AML-193 (cell line): ENCODE data around the gene GDPGP1.
"Not testable (repeated sequence)": the region's sequence is repeated elsewhere in the genome, so short reads cannot be mapped to it uniquely, and the experiment has no call there.

Experiments
- DNase-seq, 2 experiments: peaks; one replicate each; lab custom pipeline; 2025; lab: John Stamatoyannopoulos, UW

Gene GDPGP1

DNA sequence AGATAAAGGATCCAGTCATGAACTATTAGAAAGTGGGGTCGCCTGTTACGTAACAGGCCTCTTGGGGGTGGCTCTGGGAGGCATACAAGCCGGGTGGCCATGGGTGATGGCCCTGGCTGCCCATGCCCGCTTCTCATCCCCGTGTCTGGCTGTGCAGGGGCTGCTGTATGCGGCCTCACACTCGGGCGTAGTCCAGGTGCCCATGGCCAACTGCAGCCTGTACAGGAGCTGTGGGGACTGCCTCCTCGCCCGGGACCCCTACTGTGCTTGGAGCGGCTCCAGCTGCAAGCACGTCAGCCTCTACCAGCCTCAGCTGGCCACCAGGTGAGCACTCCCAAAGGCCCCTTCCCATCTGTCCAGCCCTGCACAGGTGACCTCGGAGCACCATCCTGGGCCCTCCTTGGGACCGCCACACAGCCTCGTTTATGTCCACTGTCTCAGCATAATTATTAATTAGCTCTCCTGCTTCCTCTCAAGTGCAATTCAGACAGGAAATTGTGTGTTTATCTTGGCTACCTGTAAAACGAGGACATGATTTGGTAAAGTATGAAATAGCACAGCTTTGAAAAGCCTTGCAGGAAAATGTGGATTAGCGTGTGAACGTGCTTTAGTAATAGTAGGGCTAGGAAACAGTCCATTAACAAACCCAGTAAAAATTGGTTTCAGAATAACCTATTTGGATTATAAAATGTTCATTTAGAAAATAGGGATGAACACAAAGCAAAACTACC, 8.3 kb upstream of the GDPGP1 start:
- no peak for DNase-seq

DNA sequence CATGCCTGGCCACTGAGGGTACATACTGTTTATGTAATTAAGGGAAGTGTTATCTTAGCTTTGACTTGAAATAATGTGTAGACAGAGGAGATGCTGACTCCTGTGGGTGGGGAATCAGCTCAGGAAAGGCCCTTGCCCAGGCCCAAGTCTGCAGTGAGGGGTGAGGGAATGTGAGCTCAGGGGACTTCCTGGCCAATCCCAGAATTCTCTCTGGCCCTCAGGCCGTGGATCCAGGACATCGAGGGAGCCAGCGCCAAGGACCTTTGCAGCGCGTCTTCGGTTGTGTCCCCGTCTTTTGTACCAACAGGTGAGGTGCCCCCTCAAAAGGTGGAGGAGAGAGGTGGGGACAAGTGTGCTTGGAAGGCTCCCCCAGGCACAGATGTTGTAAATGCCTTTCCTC, 6.7 kb upstream of the GDPGP1 start:
- DNase-seq, result no peak

DNA sequence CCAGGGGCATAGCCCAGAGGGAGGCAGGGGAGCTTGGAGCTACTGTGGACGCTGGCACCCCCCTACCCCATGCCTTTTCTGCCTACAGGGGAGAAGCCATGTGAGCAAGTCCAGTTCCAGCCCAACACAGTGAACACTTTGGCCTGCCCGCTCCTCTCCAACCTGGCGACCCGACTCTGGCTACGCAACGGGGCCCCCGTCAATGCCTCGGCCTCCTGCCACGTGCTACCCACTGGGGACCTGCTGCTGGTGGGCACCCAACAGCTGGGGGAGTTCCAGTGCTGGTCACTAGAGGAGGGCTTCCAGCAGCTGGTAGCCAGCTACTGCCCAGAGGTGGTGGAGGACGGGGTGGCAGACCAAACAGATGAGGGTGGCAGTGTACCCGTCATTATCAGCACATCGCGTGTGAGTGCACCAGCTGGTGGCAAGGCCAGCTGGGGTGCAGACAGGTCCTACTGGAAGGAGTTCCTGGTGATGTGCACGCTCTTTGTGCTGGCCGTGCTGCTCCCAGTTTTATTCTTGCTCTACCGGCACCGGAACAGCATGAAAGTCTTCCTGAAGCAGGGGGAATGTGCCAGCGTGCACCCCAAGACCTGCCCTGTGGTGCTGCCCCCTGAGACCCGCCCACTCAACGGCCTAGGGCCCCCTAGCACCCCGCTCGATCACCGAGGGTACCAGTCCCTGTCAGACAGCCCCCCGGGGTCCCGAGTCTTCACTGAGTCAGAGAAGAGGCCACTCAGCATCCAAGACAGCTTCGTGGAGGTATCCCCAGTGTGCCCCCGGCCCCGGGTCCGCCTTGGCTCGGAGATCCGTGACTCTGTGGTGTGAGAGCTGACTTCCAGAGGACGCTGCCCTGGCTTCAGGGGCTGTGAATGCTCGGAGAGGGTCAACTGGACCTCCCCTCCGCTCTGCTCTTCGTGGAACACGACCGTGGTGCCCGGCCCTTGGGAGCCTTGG, 5.9 kb upstream of the GDPGP1 start:
- DNase-seq, result no peak

DNA sequence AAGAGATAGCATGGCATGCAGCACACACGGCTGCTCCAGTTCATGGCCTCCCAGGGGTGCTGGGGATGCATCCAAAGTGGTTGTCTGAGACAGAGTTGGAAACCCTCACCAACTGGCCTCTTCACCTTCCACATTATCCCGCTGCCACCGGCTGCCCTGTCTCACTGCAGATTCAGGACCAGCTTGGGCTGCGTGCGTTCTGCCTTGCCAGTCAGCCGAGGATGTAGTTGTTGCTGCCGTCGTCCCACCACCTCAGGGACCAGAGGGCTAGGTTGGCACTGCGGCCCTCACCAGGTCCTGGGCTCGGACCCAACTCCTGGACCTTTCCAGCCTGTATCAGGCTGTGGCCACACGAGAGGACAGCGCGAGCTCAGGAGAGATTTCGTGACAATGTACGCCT, 5.0 kb upstream of the GDPGP1 start:
- no peak for DNase-seq

DNA sequence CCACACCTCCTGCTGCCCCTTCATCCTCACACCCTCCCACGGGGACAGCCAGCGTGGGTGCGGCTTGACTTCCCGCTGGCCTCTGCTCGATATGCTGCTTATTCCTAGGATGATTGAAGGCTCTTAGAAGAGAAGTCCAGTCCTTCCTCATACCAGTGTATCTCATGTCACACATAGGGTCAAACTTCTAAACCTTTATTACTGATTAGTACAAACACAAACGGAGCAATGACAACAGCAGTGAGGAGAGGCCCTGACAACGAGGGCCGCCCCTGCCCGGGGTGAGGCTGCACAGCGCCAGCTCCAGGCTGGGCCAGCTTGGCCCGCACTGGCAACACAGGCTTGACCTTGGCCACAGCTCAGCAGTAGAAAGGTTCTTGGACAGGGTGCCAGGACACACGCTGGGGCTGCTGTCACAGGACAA, 3.9 kb upstream of the GDPGP1 start:
- no peak for DNase-seq

DNA sequence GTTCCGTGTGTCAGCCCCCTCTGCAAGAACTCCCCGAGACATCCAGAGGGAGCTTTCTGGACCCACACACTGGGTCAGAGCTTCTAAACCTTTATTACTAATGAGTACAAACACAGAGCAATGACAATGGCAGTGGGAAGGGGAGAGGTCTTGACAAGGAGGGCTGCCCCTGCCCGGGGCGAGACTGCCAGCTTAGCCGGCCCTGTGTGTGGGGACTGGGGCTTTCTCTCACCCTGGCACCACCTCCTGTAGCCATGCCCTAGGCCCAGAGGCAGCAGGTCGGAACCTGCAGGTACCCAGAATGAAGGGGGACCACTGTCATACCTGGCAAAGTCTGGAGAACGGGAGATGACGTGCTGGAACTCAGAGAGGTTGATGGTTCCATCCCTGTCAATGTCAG, 3.4 kb upstream of the GDPGP1 start:
- DNase-seq, result no peak

DNA sequence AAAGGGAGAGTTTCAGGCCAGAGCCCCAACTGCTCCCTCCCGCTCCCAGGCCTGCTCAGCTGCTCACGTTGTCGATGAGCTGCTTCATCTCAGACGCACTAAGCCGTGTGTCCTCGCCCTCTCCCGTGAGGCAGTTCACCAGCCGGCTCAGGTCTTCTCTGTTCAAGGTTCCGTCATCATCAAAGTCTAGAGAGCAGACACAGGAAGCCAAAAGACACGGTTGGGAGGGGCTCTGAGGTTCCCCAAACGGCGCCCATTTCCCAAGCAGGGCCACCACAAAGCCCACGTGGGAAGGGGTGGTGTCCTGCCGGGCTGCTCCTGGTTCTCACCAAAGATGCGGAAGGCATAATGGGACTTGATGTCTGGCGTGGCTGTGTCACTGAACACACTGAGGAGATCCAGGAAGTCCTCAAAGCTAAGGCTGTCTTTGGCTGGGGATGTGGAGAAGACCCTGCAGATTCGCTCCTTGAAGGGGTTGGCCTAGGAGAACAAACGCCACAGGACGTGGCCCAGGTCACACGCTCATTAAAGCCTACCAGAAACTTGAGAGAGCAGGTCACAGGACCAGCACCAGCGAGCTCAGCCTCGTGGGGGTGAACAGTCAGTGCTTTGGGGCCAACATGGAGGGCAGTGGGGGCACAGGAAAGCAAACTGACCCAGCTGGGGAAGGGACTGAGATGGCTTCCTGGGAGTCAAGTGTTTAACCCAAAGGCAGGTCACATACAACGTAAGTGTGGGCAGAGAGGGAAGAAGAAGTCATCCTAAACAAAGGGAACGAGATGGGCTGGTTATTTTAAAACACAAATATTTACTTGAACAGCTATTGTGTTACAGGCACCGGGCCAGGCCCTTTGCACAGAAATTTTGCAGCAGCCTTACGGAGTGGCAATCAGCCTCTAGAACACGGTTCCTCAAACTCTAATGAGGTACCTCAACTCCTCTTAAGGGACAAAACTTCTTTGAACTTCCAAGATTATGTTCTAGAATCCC, 2.7 kb upstream of the GDPGP1 start:
- peak; percentile 79 to 81 for DNase-seq

DNA sequence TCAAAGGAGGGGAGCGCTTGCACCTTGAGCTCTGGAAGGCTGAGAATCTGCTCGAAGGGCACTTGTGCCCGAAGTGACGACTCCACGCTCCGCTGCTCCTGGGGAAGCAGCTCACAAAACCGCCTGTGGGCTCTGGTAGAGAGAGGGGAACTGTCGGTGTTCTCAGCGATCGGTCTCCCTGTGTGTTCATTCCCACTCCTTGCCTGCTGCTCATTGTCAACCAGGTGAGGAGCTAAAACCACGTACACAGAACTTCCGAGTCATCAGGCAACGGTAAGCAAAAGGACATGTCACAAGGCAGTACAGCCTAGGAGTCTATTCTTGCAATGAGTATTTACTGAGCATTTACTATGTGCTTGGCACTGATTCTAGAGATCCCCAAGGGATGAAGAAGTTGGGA, 1.8 kb upstream of the GDPGP1 start:
- peak in 1 of 2 experiments; percentile 10 for DNase-seq

DNA sequence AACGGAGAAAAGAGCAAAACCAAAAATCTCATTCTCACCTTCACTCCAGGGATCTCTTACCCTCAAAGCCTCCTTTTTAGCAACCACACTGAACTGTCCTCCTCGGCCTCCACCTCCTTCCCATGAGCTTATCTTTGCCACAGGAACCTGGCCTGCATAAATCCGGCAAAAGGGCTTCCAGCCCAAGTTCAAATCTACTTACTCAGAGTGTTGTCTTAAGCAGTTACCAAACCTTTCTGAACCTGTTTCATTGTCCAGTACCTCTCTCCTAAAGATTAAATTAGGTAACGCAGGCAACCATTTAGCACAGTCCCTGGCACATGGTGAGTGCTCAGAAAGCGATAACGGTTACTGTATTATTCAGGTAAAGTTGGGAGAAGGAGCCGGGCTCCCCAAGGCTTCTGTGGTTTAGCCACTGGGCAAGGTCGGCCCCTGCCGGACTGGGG, 1.0 kb upstream of the GDPGP1 start:
- DNase-seq, result peak in 1 of 2 experiments; percentile 48

DNA sequence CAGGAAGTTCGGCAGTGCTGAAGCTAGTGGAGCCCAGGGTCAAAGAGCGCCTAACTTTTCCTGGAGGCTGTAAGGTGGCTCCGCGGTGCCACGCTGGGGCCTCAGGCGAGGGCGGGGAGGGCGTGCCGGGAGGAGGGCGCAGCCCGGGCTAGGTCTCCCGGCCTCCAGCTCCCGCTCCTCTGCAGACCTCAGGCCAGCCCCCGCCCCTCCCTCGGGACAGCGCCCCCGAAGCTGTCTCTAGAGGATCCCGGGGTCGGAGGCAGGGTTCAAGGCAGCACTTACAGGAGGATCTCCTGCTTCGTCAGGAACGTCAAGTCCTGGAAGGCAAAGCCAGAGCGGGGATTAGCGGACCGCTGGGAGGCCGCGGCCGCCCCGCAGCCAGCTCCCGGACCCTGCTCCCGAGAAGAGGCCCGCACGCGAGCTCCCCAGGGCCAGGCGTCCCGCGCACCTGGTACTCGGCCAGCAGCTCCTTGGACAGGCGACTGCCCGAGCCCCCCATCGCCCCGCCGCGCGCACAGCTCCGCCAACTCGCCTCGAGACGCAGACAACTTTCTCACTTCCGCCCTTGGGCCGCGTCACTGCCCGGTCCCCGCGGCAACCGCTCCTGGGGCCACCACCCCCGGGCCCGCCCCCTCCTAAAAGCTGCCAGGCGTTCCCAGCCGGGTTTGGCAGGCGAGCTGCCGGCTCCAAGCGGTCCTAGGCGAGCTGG, 468 bp upstream of the GDPGP1 start, which contains the start of gene CIB1:
Gene CIB1 (minus strand): TSS at position 555 of the 709 bp plus-strand sequence. CDS start 56 bp downstream, at position 499.
- DNase-seq, result peak; percentile 86 to 93

DNA sequence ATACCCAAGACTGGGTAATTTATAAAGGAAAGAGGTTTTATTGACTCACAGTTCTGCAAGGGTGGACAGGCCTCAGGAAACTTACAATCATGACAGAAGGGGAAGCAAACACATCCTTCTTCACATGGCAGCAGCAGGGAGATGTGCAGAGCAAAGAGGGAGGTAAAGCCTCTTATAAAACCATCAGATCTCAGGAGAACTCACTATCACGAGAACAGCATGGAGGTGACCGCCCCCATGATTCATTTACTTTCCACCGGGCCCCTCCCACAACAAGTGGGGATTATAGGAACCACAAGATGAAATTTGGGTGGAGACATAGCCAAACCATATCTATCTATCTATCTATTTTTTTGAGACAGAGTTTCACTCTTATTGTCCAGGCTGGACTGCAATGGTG, 5.4 kb downstream of the GDPGP1 start:
- DNase-seq, result no peak

DNA sequence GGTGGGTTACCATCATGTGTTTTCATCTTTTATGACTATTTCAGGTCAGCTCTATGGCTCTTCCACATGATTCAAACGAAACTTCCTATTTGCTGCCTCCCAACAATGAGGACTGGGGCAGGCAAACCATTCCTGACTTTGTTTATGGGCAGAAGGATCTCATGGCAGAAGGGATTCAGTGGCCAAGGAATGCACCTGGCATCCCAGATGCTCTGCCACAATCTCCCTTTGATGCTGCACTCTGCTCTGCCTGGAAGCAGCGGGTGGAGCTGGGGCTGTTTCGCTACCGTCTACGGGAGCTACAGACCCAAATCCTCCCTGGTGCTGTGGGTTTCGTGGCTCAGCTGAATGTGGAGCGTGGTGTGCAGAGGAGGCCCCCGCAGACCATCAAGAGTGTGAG, 6.8 kb downstream of the GDPGP1 start:
- no peak for DNase-seq

DNA sequence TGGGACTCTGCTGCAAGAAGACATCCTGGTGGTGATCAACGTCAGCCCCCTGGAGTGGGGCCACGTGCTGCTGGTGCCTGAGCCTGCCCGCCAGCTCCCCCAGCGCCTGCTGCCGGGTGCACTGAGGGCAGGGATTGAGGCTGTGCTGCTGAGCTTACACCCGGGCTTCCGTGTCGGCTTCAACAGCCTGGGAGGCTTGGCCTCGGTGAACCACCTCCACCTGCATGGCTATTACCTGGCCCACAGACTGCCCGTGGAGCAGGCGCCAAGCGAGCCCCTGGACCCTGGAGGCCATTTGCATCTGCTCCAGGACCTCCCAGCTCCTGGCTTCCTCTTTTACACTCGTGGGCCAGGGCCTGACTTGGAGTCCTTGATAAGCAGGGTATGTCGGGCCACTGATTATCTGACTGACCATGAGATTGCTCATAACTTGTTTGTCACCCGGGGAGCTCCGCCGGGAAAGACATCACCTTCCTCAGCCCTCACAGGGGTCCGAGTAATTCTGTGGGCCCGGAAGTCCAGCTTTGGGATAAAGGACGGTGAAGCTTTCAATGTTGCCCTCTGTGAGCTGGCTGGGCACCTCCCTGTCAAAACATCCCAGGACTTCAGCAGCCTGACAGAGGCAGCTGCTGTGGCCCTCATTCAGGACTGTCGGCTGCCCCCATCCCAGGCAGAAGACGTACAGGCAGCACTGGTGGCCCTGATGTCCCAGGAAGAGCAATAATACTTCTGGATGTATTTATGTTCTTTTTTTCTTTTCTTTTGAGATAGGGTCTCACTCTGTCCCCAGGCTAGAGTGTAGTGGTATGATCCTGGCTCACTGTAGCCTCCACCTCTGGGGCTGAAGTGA, 7.6 kb downstream of the GDPGP1 start:
- no peak for DNase-seq

DNA sequence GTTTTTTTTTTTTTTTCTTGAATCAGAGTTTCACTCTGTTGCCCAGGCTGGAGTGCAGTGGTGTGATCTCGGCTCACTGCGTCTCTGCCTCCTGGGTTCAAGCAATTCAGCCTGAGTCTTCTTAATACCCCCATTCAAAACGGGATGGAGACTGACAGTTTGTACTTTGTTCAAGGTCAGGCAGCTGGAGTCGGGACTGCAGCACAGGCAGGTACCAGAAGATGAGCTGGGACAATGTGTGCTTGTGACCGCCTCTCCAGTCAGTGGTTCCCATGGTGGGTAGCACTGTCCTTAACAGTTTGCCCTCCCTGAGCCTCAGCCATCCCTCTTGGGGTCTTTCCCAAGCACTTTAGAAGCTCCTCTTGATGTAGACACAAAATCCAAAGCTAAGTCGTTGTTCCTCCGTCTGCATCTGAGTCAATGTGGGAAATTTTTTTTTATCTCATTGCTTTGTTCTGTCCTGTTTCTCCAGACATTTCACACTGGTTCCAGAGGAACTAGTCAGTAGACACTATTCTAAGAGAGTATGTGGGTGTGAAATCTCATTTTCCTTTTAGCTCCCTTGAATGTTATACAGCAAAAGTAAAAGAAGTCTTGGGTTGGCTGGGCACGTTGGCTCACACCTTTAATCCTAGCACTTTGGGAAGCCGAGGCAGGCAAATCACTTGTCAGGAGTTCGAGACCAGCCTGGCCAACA, 10.1 kb downstream of the GDPGP1 start:
- DNase-seq, result no peak

DNA sequence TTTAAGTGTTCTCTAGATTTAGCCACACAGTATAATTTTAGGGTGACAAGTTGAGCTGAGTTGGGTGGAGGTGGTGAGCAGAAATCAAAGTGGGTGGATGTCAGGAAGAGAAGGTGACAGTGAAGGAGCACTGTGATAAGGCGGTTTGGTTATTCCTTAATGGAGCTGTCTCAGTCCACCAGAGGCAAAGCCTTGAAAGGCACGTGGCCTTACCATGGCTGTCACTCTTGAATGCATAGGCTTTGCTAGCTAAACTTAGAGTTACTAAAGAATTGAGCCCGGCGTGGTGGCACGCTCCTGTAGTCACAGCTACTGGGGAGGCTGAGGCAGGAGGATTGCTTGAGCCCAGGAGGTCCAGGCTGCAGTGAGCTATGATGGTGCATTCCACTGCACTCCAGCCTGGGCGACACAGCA, 14.8 kb downstream of the GDPGP1 start:
- DNase-seq, result no peak

DNA sequence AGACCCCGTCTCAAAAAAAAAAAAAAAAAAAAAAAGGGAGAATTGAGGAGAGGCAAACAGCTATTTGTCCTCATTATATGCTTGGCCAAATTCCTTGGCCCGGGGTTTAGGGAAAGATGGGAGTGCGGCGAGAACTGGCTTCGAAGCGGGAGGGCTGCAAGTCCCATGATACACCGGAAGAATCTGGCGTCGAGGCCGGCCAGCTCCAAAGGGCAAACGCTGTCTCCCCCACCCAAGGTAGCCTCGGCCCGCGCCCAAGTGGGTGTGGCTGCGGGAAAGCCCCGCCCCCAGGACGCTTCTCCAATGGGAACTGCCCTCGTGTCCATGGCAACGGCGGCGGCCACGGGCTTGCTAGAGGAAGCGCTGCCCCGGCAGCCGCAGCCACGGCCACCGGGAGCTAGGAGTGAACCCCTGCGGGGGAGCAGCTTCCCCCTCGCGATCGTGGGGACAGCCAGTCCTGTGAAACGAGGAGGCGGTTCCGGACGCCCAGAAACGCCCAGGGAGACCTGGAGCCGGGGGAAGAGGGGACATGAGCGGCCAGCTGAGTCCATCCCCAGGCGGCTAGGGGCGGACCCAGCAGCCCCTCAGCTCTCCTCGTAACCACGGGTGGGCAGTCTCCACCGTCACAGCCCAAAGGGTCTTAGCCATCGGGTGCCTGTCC, 15.3 kb downstream of the GDPGP1 start, which contains the start of gene TTLL13:
Gene TTLL13 (plus strand): TSS at position 354 of the 661 bp plus-strand sequence. CDS start 1,075 bp downstream, outside the sequence.
- peak; percentile 51 to 73 for DNase-seq

DNA sequence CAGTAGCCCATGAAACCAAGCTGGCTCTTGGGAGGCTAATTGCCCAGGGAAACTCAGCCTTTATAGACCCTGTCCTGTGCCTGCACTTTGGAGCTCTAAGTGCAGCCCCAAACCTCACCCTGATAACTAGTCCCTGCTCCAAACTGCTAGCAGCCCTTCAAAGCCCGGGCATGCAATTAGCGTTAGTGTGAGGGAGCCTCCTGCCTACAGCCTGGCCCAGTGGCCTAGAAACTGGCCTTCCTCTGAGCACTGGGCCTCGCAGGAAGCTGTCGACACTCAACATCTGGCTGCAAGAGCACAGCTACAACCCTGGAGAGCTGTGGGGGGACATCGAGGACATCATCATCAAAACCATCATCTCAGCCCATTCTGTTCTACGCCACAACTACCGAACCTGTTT, 23.8 kb downstream of the GDPGP1 start:
- no peak for DNase-seq

DNA sequence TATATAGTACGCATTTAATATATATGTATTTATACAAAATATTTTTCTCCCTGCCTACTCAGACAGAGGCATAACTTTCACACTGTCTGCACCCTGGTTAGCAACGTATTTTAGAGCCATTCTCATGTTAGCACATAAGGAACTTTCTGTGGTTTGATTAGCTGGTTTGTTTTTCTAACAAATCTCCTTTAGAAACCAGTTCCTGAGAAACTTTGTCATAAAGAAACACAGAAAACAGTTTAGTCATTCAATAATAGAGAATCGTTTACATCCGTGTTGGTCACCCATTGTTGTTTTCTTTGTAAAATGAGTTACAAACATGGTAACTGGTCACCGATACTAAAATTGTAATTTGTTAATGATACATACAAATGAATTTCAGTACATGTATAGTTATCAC, 25.5 kb downstream of the GDPGP1 start:
- no peak for DNase-seq

DNA sequence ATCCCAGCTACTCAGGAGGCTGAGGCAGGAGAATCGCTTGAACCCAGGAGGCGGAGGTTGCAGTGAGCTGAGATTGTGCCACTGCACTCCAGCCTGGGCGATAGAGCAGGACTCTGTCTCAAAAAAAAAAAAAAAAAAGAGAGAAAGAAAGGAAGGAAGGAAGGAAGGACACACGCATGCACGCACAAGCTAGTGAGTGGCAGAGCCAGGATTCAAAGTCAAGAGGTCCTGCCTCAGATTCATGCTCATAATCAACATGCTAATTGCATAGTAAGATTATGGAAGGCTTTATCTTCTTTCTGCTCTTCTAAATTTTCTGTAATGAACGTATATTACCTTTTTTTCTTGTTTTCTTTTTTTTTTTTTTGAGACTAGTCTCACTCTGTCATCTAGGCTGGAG, 26.7 kb downstream of the GDPGP1 start:
- not testable (repeated sequence) for DNase-seq
